HepG2 (cell line): Measurements from ENCODE around the gene ATG9A. TPM values are rescaled to one million over a fixed set of nuclear protein-coding genes. Genes with fewer than 3 reads are reported as not detected.
A peak's percentile ranks its signal among the peaks of the same experiment; 100 is the strongest.

Source experiments
- ARNT ChIP-seq: fragments of 450-650 bp; IDR thresholded peaks from 2 replicates; pipeline ENCODE4 v1.6.1; 2017
- CAMTA2 ChIP-seq: sonication (generic); formaldehyde crosslinking; IDR thresholded peaks from 2 replicates; pipeline ENCODE4 v1.4.0; 2020; ENCODE audit warnings: mild to moderate bottlenecking, missing genetic modification reagents, borderline replicate concordance
- CEBPG ChIP-seq: IDR thresholded peaks from 2 replicates; pipeline ENCODE4 v1.6.1; 2016
- FIP1L1 ChIP-seq: fragments of 200-400 bp; formaldehyde crosslinking; IDR thresholded peaks from 2 replicates; pipeline ENCODE4 v1.6.1; 2018; ENCODE audit warnings: low read depth, mild to moderate bottlenecking, low read length, moderate library complexity, borderline replicate concordance; ENCODE audit not compliant: insufficient read depth
- IKZF4 ChIP-seq: sonication (generic); formaldehyde crosslinking; IDR thresholded peaks from 2 replicates; pipeline ENCODE4 v1.5.1; 2020; ENCODE audit warnings: borderline replicate concordance, mild to moderate bottlenecking, low read depth, missing genetic modification reagents; ENCODE audit errors: not compliant biosample characterization
- RELA ChIP-seq: sonication (generic); formaldehyde crosslinking; IDR thresholded peaks from 2 replicates; pipeline ENCODE4 v1.4.0; 2020; ENCODE audit warnings: missing genetic modification reagents
- SMYD3 ChIP-seq: sonication (generic); formaldehyde crosslinking; IDR thresholded peaks from 2 replicates; pipeline ENCODE4 v1.8.1; 2023; ENCODE audit warnings: mild to moderate bottlenecking, missing genetic modification reagents
- SOX5 ChIP-seq: IDR thresholded peaks from 2 replicates; pipeline ENCODE4 v1.6.1; 2016; ENCODE audit warnings: borderline replicate concordance
- SRSF1 ChIP-seq: fragments of 200-400 bp; formaldehyde crosslinking; optimal IDR thresholded peaks from 2 replicates; pipeline ENCODE3; 2017; ENCODE audit warnings: mild to moderate bottlenecking, low read depth, low read length, moderate library complexity
- TBX2 ChIP-seq: sonication (generic); formaldehyde crosslinking; IDR thresholded peaks from 2 replicates; pipeline ENCODE4 v1.5.0; 2020; ENCODE audit warnings: missing genetic modification reagents, mild to moderate bottlenecking, borderline replicate concordance
- TBX3 ChIP-seq: fragments of 450-650 bp; IDR thresholded peaks from 2 replicates; pipeline ENCODE4 v1.6.1; 2017; ENCODE audit warnings: antibody characterized with exemption, mild to moderate bottlenecking, inconsistent platforms, borderline replicate concordance
- TCF7 ChIP-seq: sonication (generic); IDR thresholded peaks from 2 replicates; pipeline ENCODE4 v1.6.1; 2016; ENCODE audit warnings: antibody characterized with exemption, low read depth
- ZNF441 ChIP-seq: sonication (generic); formaldehyde crosslinking; IDR thresholded peaks from 2 replicates; pipeline ENCODE4 v1.7.0; 2021; ENCODE audit warnings: missing genetic modification reagents, borderline replicate concordance
- ZNF484 ChIP-seq: sonication (generic); formaldehyde crosslinking; IDR thresholded peaks from 2 replicates; pipeline ENCODE4 v1.5.1; 2020; ENCODE audit warnings: mild to moderate bottlenecking, low read depth, missing genetic modification reagents, borderline replicate concordance
- ZNF549 ChIP-seq: sonication (generic); formaldehyde crosslinking; IDR thresholded peaks from 2 replicates; pipeline ENCODE4 v1.5.0; 2020; ENCODE audit warnings: missing genetic modification reagents
- ZNF550 ChIP-seq: sonication (generic); formaldehyde crosslinking; IDR thresholded peaks from 2 replicates; pipeline ENCODE4 v1.4.0; 2020; ENCODE audit warnings: mild to moderate bottlenecking, missing genetic modification reagents, borderline replicate concordance
- ZNF570 ChIP-seq: sonication (generic); formaldehyde crosslinking; IDR thresholded peaks from 2 replicates; pipeline ENCODE4 v1.4.0; 2020; ENCODE audit warnings: mild to moderate bottlenecking, missing genetic modification reagents, borderline replicate concordance
- ZNF607 ChIP-seq: sonication (generic); formaldehyde crosslinking; IDR thresholded peaks from 2 replicates; pipeline ENCODE4 v1.5.1; 2020; ENCODE audit warnings: missing genetic modification reagents, mild to moderate bottlenecking, borderline replicate concordance
- ZNF616 ChIP-seq: sonication (generic); formaldehyde crosslinking; IDR thresholded peaks from 2 replicates; pipeline ENCODE4 v1.5.0; 2020; ENCODE audit warnings: low read depth, mild to moderate bottlenecking, missing genetic modification reagents
- ZSCAN21 ChIP-seq: sonication (generic); formaldehyde crosslinking; IDR thresholded peaks from 2 replicates; pipeline ENCODE4 v1.8.0; 2022; ENCODE audit warnings: mild to moderate bottlenecking, missing genetic modification reagents, moderate library complexity, borderline replicate concordance
- polyA plus RNA-seq, 8 experiments: library from polyadenylated mRNA; depleted of rRNA in 3 of 8; stranded (reverse) in 7 of 8; unstranded in 1 of 8; fragments of >200 nt; fragmentation: Illumina TruSeq in 4 of 8; extraction: Trizol in 4 of 8; gene quantifications; 2 replicates each; pipeline versions ENCODE4 v1.2.1 to v1.2.3, GENCODE V29; 2011 to 2016; ENCODE audit warnings: low read depth in 4 of 8, missing spikeins in 1 of 8, mixed read lengths in 1 of 8; ENCODE audit not compliant: insufficient read depth in 1 of 8
- total RNA-seq, 5 experiments: library from RNA; depleted of rRNA; stranded (reverse); fragments of >200 nt; fragmentation: Illumina TruSeq; extraction: Trizol; gene quantifications; 2 replicates each; pipeline ENCODE4 v1.2.3, GENCODE V29; 2016; ENCODE audit warnings: low read depth in 1 of 5
- TF ChIP-seq, protein P1 (sequence below): sonication (generic); formaldehyde crosslinking; IDR thresholded peaks from 2 replicates; pipeline ENCODE4 v1.4.0; 2020; ENCODE audit warnings: missing genetic modification reagents
- TF ChIP-seq, protein P2 (sequence below): sonication (generic); formaldehyde crosslinking; IDR thresholded peaks from 2 replicates; pipeline ENCODE4 v1.4.0; 2020; ENCODE audit warnings: missing genetic modification reagents

Gene ATG9A
- total and polyA plus RNA-seq, 2 of the 13 experiments (the other 11 are each of a cell fraction or from before 2014, with no cell fraction given), result 35.0 to 131 TPM

DNA sequence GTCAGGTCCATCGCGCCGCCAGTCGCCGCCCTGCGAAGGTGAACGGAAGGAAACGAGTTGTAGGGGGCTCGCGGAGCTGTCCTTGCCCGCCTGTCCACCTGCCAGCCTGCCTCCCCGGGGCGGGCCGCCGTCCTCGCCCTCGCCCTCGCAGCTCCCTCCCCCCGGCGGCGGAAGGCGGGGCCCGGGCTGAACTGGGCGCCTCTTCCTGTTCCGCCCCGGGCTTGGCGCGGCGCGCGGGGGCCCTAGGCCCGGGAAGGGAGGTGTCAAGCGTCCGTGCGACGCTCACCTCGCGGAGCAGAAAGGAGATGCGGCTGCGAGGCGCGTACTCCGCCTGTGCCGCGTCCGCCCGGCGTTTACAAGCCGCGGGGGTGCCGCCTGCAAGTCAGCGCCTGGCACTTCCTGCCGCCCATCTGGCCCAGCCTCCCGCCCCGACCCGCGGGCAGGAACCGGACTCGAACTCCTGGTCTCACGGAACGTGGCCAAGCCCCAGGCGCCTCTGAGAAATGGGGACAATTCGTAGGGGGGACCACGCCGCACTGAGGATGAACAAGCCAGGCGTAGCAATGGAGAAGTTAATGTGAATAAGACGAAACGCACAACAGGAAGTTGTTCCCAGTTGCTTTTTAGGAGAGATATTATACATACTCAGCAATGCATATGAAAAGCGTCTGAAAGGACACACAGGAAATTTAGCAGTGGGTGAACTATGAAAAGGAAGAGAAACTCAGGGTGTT lies 52.5 kb downstream of the ATG9A start, which contains the start of gene CNPPD1 (continued):
- TF ChIP-seq, protein P1, sequence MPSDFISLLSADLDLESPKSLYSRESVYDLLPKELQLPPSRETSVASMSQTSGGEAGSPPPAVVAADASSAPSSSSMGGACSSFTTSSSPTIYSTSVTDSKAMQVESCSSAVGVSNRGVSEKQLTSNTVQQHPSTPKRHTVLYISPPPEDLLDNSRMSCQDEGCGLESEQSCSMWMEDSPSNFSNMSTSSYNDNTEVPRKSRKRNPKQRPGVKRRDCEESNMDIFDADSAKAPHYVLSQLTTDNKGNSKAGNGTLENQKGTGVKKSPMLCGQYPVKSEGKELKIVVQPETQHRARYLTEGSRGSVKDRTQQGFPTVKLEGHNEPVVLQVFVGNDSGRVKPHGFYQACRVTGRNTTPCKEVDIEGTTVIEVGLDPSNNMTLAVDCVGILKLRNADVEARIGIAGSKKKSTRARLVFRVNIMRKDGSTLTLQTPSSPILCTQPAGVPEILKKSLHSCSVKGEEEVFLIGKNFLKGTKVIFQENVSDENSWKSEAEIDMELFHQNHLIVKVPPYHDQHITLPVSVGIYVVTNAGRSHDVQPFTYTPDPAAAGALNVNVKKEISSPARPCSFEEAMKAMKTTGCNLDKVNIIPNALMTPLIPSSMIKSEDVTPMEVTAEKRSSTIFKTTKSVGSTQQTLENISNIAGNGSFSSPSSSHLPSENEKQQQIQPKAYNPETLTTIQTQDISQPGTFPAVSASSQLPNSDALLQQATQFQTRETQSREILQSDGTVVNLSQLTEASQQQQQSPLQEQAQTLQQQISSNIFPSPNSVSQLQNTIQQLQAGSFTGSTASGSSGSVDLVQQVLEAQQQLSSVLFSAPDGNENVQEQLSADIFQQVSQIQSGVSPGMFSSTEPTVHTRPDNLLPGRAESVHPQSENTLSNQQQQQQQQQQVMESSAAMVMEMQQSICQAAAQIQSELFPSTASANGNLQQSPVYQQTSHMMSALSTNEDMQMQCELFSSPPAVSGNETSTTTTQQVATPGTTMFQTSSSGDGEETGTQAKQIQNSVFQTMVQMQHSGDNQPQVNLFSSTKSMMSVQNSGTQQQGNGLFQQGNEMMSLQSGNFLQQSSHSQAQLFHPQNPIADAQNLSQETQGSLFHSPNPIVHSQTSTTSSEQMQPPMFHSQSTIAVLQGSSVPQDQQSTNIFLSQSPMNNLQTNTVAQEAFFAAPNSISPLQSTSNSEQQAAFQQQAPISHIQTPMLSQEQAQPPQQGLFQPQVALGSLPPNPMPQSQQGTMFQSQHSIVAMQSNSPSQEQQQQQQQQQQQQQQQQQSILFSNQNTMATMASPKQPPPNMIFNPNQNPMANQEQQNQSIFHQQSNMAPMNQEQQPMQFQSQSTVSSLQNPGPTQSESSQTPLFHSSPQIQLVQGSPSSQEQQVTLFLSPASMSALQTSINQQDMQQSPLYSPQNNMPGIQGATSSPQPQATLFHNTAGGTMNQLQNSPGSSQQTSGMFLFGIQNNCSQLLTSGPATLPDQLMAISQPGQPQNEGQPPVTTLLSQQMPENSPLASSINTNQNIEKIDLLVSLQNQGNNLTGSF (CRISPR knock-in tag), result peak; percentile 93
- TF ChIP-seq, protein P2, sequence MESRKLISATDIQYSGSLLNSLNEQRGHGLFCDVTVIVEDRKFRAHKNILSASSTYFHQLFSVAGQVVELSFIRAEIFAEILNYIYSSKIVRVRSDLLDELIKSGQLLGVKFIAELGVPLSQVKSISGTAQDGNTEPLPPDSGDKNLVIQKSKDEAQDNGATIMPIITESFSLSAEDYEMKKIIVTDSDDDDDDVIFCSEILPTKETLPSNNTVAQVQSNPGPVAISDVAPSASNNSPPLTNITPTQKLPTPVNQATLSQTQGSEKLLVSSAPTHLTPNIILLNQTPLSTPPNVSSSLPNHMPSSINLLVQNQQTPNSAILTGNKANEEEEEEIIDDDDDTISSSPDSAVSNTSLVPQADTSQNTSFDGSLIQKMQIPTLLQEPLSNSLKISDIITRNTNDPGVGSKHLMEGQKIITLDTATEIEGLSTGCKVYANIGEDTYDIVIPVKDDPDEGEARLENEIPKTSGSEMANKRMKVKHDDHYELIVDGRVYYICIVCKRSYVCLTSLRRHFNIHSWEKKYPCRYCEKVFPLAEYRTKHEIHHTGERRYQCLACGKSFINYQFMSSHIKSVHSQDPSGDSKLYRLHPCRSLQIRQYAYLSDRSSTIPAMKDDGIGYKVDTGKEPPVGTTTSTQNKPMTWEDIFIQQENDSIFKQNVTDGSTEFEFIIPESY (CRISPR knock-in tag), result no peak; the same call in 1 of the 2 replicates
- TF ChIP-seq FIP1L1, result 0 out of 2 replicates have a peak, but pooled peaks have one; percentile 80
- peak; percentile 91 for TF ChIP-seq RELA (CRISPR knock-in tag)
- no peak for TF ChIP-seq TCF7
- peak; percentile 98 for TF ChIP-seq ZSCAN21 (CRISPR knock-in tag)
- TF ChIP-seq SOX5 (CRISPR knock-in tag), result peak; percentile 62; the same call in 1 of the 2 replicates
- peak; percentile 79; the same call in 1 of the 2 replicates for TF ChIP-seq SMYD3 (CRISPR knock-in tag)
- TF ChIP-seq ZNF550, result peak; percentile 77; the same call in 1 of the 2 replicates
- peak; percentile 93 for TF ChIP-seq IKZF4 (CRISPR knock-in tag)
- TF ChIP-seq ZNF484, result peak; percentile 78; the same call in 1 of the 2 replicates
- peak; percentile 99 for TF ChIP-seq TBX2 (CRISPR knock-in tag)
- TF ChIP-seq CEBPG (CRISPR knock-in tag), result peak; percentile 27
- peak; percentile 73; the same call in 1 of the 2 replicates for TF ChIP-seq ZNF549 (CRISPR knock-in tag)
- peak; percentile 93; the same call in 1 of the 2 replicates for TF ChIP-seq ZNF570 (CRISPR knock-in tag)
- TF ChIP-seq ZNF607, result peak; percentile 98
- no peak for TF ChIP-seq ARNT
- peak; percentile 82 for TF ChIP-seq TBX3
- TF ChIP-seq ZNF441 (CRISPR knock-in tag), result peak; percentile 97
- peak; percentile 44; the same call in 1 of the 2 replicates for TF ChIP-seq CAMTA2 (CRISPR knock-in tag)
- TF ChIP-seq ZNF616 (CRISPR knock-in tag), result peak; percentile 93
- peak; percentile 94 for TF ChIP-seq SRSF1
